HepG2 (cell line): ENCODE results near the gene HS6ST1. TPM values are rescaled to one million over a fixed set of nuclear protein-coding genes. Genes with fewer than 3 reads are reported as not detected.

Source experiments
- ATF7-NPFF ChIP-seq: sonication (generic); formaldehyde crosslinking; IDR thresholded peaks from 2 replicates; pipeline ENCODE4 v1.8.1; 2023; ENCODE audit warnings: mild to moderate bottlenecking, low read depth, missing genetic modification reagents, moderate library complexity
- GTF3A ChIP-seq: sonication (generic); formaldehyde crosslinking; conservative IDR thresholded peaks from 2 replicates; pipeline ENCODE4 v1.4.0; 2020; ENCODE audit warnings: mild to moderate bottlenecking, missing genetic modification reagents
- HMGA1 ChIP-seq: sonication (generic); formaldehyde crosslinking; conservative IDR thresholded peaks from 2 replicates; pipeline ENCODE4 v1.4.0; 2020; ENCODE audit warnings: missing genetic modification reagents
- HOXD1 ChIP-seq: sonication (generic); formaldehyde crosslinking; IDR thresholded peaks from 2 replicates; pipeline ENCODE4 v1.5.0; 2020; ENCODE audit warnings: missing genetic modification reagents
- NONO ChIP-seq, 2 experiments: fragments of 450-650 bp in 1 of 2; sonication (generic) in 1 of 2; formaldehyde crosslinking in 1 of 2; IDR thresholded peaks in 1 of 2; conservative IDR thresholded peaks in 1 of 2; 2 replicates each; pipeline versions ENCODE4 v1.6.1 to v1.8.0; 2017 to 2022; ENCODE audit warnings: mild to moderate bottlenecking in 1 of 2, missing genetic modification reagents in 1 of 2, moderate library complexity in 1 of 2
- SOX13 ChIP-seq, 3 experiments: fragments of 450-650 bp in 1 of 3; sonication (generic) in 1 of 3; formaldehyde crosslinking in 1 of 3; IDR thresholded peaks in 2 of 3; conservative IDR thresholded peaks in 1 of 3; 2 replicates each; pipeline versions ENCODE4 v1.5.0 to v1.6.1; 2016 to 2020; ENCODE audit warnings: antibody characterized with exemption in 1 of 3, mild to moderate bottlenecking in 1 of 3, missing compliant biosample characterization in 1 of 3, missing genetic modification reagents in 1 of 3, moderate library complexity in 1 of 3
- ZC3H4 ChIP-seq: sonication (generic); formaldehyde crosslinking; IDR thresholded peaks from 2 replicates; pipeline ENCODE4 v1.4.0; 2020; ENCODE audit warnings: missing genetic modification reagents, borderline replicate concordance
- ZFP36 ChIP-seq: fragments of 150-350 bp; IDR thresholded peaks from 2 replicates; pipeline ENCODE4 v1.6.1; 2018; ENCODE audit warnings: borderline replicate concordance, low read length, low read depth; ENCODE audit not compliant: partially characterized antibody
- ZFP90 ChIP-seq: sonication (generic); formaldehyde crosslinking; IDR thresholded peaks from 2 replicates; pipeline ENCODE4 v1.8.0; 2022; ENCODE audit warnings: missing genetic modification reagents, mild to moderate bottlenecking, inconsistent platforms, borderline replicate concordance
- ZKSCAN1 ChIP-seq: fragments of 150-350 bp; IDR thresholded peaks from 2 replicates; pipeline ENCODE4 v1.6.1; 2014; ENCODE audit warnings: low read length
- ZNF17 ChIP-seq: sonication (generic); formaldehyde crosslinking; IDR thresholded peaks from 2 replicates; pipeline ENCODE4 v1.5.0; 2020; ENCODE audit warnings: mild to moderate bottlenecking, missing genetic modification reagents
- ZNF230 ChIP-seq: sonication (generic); formaldehyde crosslinking; IDR thresholded peaks from 2 replicates; pipeline ENCODE4 v1.4.0; 2020; ENCODE audit warnings: mild to moderate bottlenecking, missing genetic modification reagents
- ZNF496 ChIP-seq: sonication (generic); formaldehyde crosslinking; IDR thresholded peaks from 2 replicates; pipeline ENCODE4 v1.8.1; 2023; ENCODE audit warnings: mild to moderate bottlenecking, moderate library complexity, missing genetic modification reagents; ENCODE audit not compliant: insufficient replicate concordance
- ZNF562 ChIP-seq: sonication (generic); formaldehyde crosslinking; IDR thresholded peaks from 2 replicates; pipeline ENCODE4 v1.8.0; 2022; ENCODE audit warnings: missing genetic modification reagents, borderline replicate concordance
- ZNF761 ChIP-seq: sonication (generic); formaldehyde crosslinking; conservative IDR thresholded peaks from 2 replicates; pipeline ENCODE4 v1.4.0; 2020; ENCODE audit warnings: mild to moderate bottlenecking, missing genetic modification reagents
- ZNF781 ChIP-seq: sonication (generic); formaldehyde crosslinking; IDR thresholded peaks from 2 replicates; pipeline ENCODE4 v1.5.1; 2020; ENCODE audit warnings: borderline replicate concordance, mild to moderate bottlenecking, missing genetic modification reagents; ENCODE audit errors: not compliant biosample characterization
- polyA plus RNA-seq, 8 experiments: library from polyadenylated mRNA; depleted of rRNA in 3 of 8; stranded (reverse) in 7 of 8; unstranded in 1 of 8; fragments of >200 nt; fragmentation: Illumina TruSeq in 4 of 8; extraction: Trizol in 4 of 8; gene quantifications; 2 replicates each; pipeline versions ENCODE4 v1.2.1 to v1.2.3, GENCODE V29; 2011 to 2016; ENCODE audit warnings: low read depth in 4 of 8, missing spikeins in 1 of 8, mixed read lengths in 1 of 8; ENCODE audit not compliant: insufficient read depth in 1 of 8
- total RNA-seq, 5 experiments: library from RNA; depleted of rRNA; stranded (reverse); fragments of >200 nt; fragmentation: Illumina TruSeq; extraction: Trizol; gene quantifications; 2 replicates each; pipeline ENCODE4 v1.2.3, GENCODE V29; 2016; ENCODE audit warnings: low read depth in 1 of 5
- TF ChIP-seq, protein P1 (sequence below): sonication (generic); formaldehyde crosslinking; IDR thresholded peaks from 2 replicates; pipeline ENCODE4 v1.5.1; 2020; ENCODE audit warnings: missing genetic modification reagents, mild to moderate bottlenecking, borderline replicate concordance
- TF ChIP-seq, protein P2 (sequence below), 2 experiments: sonication (generic) in 1 of 2; formaldehyde crosslinking in 1 of 2; IDR thresholded peaks; 2 replicates each; pipeline versions ENCODE4 v1.4.0 to v1.6.1; 2016 to 2020; ENCODE audit warnings: borderline replicate concordance in 1 of 2, low read depth in 1 of 2, mild to moderate bottlenecking in 1 of 2, missing genetic modification reagents in 1 of 2
- TF ChIP-seq, protein P3 (sequence below): IDR thresholded peaks from 2 replicates; pipeline ENCODE4 v1.6.1; 2016; ENCODE audit warnings: missing compliant biosample characterization, missing genetic modification reagents, borderline replicate concordance

The HS6ST1 gene
- total and polyA plus RNA-seq, 2 of the 13 experiments (the other 11 are each of a cell fraction or from before 2014, with no cell fraction given) = 34.5 to 84.6 TPM

DNA sequence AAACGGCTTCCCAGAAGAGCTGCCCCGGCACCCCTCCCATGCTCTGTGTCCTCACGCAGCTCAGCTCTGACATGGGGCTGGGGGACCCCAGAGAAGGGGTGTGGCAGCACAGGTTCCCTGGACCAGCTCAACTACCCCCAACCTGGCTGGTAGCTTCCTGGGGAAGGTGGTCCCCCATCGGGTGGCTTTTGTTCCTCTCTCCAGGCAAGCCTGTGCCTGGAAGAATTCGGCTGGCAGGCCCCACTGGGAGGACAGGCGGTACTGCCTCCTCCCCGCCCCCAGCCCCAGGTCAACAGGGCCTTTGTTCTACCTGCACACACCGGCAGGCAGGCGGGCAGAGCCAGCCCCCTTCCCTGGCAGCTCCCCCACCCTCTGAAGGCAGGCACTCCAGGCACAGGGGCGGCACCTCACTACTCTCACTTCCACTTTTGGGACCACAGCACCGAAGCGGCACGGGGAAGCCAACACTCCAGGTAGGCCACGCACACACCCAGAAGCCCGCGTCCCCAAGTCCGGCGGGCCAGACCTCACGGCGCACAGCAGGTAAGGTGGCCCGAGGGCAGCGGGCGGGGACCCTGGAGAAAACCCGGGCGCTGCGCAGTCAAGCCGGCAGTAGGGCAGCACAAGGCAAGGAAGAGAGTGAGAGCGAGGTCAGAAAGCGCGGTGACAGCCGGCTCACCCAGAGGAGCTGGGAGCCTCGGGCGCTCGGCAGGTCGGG, 1.3 kb downstream of the HS6ST1 start (continued):
- TF ChIP-seq SOX13 (IDR thresholded peaks at IDR 0.05) (no peak), SOX13 (CRISPR knock-in tag; conservative IDR thresholded peaks at IDR 0.05 in 1 of 2, IDR thresholded peaks at IDR 0.05 in 1 of 2) (peak in 1 of 2 experiments; percentile 79; a peak in 2 of 4 replicates), ZFP36 (no peak), ZKSCAN1 (no peak), NONO (IDR thresholded peaks at IDR 0.05) (no peak), NONO (CRISPR knock-in tag; conservative IDR thresholded peaks at IDR 0.05) (peak; percentile 54; the same call in 1 of the 2 replicates), ZNF781 (CRISPR knock-in tag) (peak; percentile 37), ZFP90 (no peak), ZNF761 (CRISPR knock-in tag) (no peak), ZNF230 (CRISPR knock-in tag) (0 out of 2 replicates have a peak, but pooled peaks have one; percentile 77), ZC3H4 (CRISPR knock-in tag) (no peak), ZNF496 (CRISPR knock-in tag) (no peak), GTF3A (CRISPR knock-in tag) (0 out of 2 replicates have a peak, but pooled peaks have one; percentile 56), HOXD1 (CRISPR knock-in tag) (peak; percentile 55; the same call in 1 of the 2 replicates), ZNF17 (CRISPR knock-in tag) (no peak), ATF7-NPFF (peak; percentile 3; the same call in 1 of the 2 replicates), HMGA1 (CRISPR knock-in tag) (no peak), ZNF562 (CRISPR knock-in tag) (no peak)
- TF ChIP-seq, protein P1, sequence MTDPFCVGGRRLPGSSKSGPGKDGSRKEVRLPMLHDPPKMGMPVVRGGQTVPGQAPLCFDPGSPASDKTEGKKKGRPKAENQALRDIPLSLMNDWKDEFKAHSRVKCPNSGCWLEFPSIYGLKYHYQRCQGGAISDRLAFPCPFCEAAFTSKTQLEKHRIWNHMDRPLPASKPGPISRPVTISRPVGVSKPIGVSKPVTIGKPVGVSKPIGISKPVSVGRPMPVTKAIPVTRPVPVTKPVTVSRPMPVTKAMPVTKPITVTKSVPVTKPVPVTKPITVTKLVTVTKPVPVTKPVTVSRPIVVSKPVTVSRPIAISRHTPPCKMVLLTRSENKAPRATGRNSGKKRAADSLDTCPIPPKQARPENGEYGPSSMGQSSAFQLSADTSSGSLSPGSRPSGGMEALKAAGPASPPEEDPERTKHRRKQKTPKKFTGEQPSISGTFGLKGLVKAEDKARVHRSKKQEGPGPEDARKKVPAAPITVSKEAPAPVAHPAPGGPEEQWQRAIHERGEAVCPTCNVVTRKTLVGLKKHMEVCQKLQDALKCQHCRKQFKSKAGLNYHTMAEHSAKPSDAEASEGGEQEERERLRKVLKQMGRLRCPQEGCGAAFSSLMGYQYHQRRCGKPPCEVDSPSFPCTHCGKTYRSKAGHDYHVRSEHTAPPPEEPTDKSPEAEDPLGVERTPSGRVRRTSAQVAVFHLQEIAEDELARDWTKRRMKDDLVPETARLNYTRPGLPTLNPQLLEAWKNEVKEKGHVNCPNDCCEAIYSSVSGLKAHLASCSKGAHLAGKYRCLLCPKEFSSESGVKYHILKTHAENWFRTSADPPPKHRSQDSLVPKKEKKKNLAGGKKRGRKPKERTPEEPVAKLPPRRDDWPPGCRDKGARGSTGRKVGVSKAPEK = no peak
- TF ChIP-seq, protein P2, sequence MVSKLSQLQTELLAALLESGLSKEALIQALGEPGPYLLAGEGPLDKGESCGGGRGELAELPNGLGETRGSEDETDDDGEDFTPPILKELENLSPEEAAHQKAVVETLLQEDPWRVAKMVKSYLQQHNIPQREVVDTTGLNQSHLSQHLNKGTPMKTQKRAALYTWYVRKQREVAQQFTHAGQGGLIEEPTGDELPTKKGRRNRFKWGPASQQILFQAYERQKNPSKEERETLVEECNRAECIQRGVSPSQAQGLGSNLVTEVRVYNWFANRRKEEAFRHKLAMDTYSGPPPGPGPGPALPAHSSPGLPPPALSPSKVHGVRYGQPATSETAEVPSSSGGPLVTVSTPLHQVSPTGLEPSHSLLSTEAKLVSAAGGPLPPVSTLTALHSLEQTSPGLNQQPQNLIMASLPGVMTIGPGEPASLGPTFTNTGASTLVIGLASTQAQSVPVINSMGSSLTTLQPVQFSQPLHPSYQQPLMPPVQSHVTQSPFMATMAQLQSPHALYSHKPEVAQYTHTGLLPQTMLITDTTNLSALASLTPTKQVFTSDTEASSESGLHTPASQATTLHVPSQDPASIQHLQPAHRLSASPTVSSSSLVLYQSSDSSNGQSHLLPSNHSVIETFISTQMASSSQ (IDR thresholded peaks at IDR 0.05; ENCODE audit: low read depth) = no peak
- TF ChIP-seq, protein P2 (CRISPR knock-in tag; IDR thresholded peaks at IDR 0.05; ENCODE audit: borderline replicate concordance) = peak; percentile 65; the same call in 1 of the 2 replicates
- TF ChIP-seq, protein P3, sequence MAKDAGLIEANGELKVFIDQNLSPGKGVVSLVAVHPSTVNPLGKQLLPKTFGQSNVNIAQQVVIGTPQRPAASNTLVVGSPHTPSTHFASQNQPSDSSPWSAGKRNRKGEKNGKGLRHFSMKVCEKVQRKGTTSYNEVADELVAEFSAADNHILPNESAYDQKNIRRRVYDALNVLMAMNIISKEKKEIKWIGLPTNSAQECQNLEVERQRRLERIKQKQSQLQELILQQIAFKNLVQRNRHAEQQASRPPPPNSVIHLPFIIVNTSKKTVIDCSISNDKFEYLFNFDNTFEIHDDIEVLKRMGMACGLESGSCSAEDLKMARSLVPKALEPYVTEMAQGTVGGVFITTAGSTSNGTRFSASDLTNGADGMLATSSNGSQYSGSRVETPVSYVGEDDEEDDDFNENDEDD (CRISPR knock-in tag) = peak; percentile 29; the same call in 1 of the 2 replicates
